RWPE2 (cell line): Measurements from ENCODE around the gene GTF2H3.

ENCODE experiments used
- ATAC-seq: fragments of 200-7000 bp; cut with Tn5 transposase; 3 replicates; pipeline ENCODE4 v1.9.1; 2021; ENCODE audit warnings: low read depth
- DNase-seq: peaks from one replicate; pipeline ENCODE4 v3.0.0-alpha.2; 2020; ENCODE audit warnings: low spot score
- H3K27ac ChIP-seq: fragments of 450-650 bp; 2 replicates; pipeline ENCODE4 v1.5.1; 2017; ENCODE audit warnings: mild to moderate bottlenecking; ENCODE audit not compliant: poor library complexity, severe bottlenecking
- H3K27me3 ChIP-seq: fragments of 250-450 bp; sonication (Bioruptor Pico); 2 replicates; pipeline ENCODE4 v1.5.1; 2021; ENCODE audit warnings: mild to moderate bottlenecking, moderate library complexity; ENCODE audit not compliant: insufficient read depth, poor library complexity, severe bottlenecking
- H3K36me3 ChIP-seq: fragments of 250-450 bp; sonication (Bioruptor Pico); 2 replicates; pipeline ENCODE4 v1.5.1; 2020; ENCODE audit warnings: low read depth, mild to moderate bottlenecking, moderate library complexity
- H3K4me1 ChIP-seq: fragments of 250-450 bp; sonication (Bioruptor Pico); 2 replicates; pipeline ENCODE4 v1.5.1; 2021; ENCODE audit warnings: mild to moderate bottlenecking, moderate library complexity; ENCODE audit not compliant: insufficient read depth, poor library complexity, severe bottlenecking
- H3K4me3 ChIP-seq: fragments of 250-450 bp; sonication (Bioruptor Pico); 2 replicates; pipeline ENCODE4 v1.5.1; 2021; ENCODE audit warnings: mild to moderate bottlenecking, moderate library complexity; ENCODE audit not compliant: severe bottlenecking
- H3K9me3 ChIP-seq: fragments of 250-450 bp; sonication (Bioruptor Pico); 2 replicates; pipeline ENCODE4 v1.5.1; 2021; ENCODE audit warnings: mild to moderate bottlenecking, moderate library complexity; ENCODE audit not compliant: severe bottlenecking
- CTCF ChIP-seq: fragments of 450-650 bp; IDR thresholded peaks from one replicate; pipeline ENCODE4 v1.5.1; 2017; ENCODE audit warnings: mild to moderate bottlenecking, moderate library complexity; ENCODE audit not compliant: poor library complexity, severe bottlenecking

The GTF2H3 gene

DNA sequence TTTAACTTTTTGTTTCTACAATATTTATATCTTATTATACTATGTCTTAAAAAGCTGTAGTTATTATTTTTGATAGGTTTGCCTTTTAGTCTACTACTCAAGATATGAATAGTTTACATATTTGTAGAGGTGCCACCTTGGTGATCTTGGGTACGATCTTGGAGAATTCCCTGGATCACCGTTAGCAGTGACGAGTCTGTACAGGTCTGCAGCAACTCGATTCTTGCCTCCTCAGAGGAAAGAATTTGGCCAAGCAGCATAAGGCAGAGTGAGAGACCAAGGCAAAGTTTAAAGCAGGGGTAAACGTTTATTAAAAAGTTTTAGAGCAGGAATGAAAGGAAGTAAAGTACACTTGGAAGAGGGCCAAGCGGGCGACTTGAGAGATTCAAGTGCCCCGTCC lies 34.1 kb downstream of the GTF2H3 start:
- H3K27me3 ChIP-seq = no peaks in the 10 kb centered on the region
- no peak overlapping the region for H3K4me3 ChIP-seq
- H3K9me3 ChIP-seq = no peaks in the 10 kb centered on the region
- H3K4me1 ChIP-seq = no peaks in the 10 kb centered on the region
- no peak for TF ChIP-seq CTCF
- H3K27ac ChIP-seq = no peak overlapping the region
- H3K36me3 ChIP-seq = peaks cover 6% of the 10 kb centered on the region
- no peak for DNase-seq
- no peak for ATAC-seq

GRCh38 chr12:123670882-123671728 lies 37.5 kb downstream of the GTF2H3 start, which contains the start of gene TCTN2:
TSS of gene TCTN2 (plus strand) at chr12:123671113. CDS start at chr12:123671241, 128 bp downstream.
- H3K4me3 ChIP-seq = peak within 1 kb of the TSS; percentile 62
- no peaks in the 10 kb centered on the region for H3K9me3 ChIP-seq
- H3K27me3 ChIP-seq = no peaks in the 10 kb centered on the region
- H3K27ac ChIP-seq = no peak within 1 kb of the TSS
- TF ChIP-seq CTCF = no peak
- H3K36me3 ChIP-seq = peaks cover 22% of the 10 kb centered on the region
- H3K4me1 ChIP-seq = no peaks in the 10 kb centered on the region
- DNase-seq = peak; percentile 94
- ATAC-seq = peak; percentile 99

- no peaks in the 10 kb centered on the region for H3K9me3 ChIP-seq
- no peaks in the 10 kb centered on the region for H3K4me1 ChIP-seq
- ATAC-seq = no peak
- peaks cover 25% of the 10 kb centered on the region for H3K36me3 ChIP-seq
- no peak for TF ChIP-seq CTCF
- no peaks in the 10 kb centered on the region for H3K27me3 ChIP-seq
- no peak for DNase-seq
- H3K27ac ChIP-seq = no peak overlapping the region
- H3K4me3 ChIP-seq = peak overlapping the region; percentile 62
Measured at GRCh38 chr12:123671876-123672275, 38.2 kb downstream of the GTF2H3 start.

GRCh38 chr12:123675436-123675835 lies 41.8 kb downstream of the GTF2H3 start:
- Histone ChIP-seq H3K4me3 (no peak overlapping the region), H3K4me1 (no peaks in the 10 kb centered on the region), H3K9me3 (no peaks in the 10 kb centered on the region), H3K36me3 (peaks cover 40% of the 10 kb centered on the region), H3K27me3 (no peaks in the 10 kb centered on the region), H3K27ac (no peak overlapping the region)
- DNase-seq (no peak), ATAC-seq (no peak)
- TF ChIP-seq CTCF = no peak

DNA sequence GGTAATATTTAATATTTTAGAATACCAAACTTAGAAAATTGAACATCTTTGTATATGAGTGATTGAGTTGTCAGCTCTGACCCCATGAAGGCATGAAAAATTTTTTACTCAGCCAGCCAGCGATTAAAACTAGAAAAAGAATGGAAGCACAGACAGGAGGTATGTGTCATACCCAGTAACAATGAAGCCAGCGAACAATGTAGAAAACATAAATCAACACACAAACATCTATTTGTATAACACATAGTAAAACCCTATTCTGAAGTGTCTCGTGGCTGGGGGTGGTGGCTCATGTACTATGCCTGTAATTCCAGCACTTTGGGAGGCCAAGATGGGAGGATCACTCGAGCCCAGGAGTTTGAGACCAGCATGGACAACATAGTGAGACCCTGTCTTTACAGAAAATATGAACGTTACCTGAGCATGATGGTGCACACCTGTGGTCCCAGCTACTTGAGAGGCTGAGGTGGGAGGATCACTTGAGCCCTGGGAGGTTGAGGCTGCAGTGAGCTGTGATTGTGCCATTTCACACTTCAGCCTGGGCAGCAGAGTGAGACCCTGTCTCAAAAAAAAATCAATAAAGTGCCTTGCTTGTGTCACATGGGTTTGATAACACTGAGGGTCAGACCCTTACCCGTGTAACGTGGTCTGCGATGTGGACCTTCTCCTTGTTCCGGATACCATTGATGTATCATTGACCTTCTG lies 43.1 kb downstream of the GTF2H3 start:
- Histone ChIP-seq H3K36me3 (peaks cover 45% of the 10 kb centered on the region), H3K4me3 (no peak overlapping the region), H3K27me3 (no peaks in the 10 kb centered on the region), H3K4me1 (no peaks in the 10 kb centered on the region), H3K27ac (no peak overlapping the region), H3K9me3 (no peaks in the 10 kb centered on the region)
- ATAC-seq (no peak), DNase-seq (no peak)
- no peak for TF ChIP-seq CTCF
